Fibroblast of lung (primary cell): ENCODE measurements around the gene SNRNP35.
"Not testable (repeated sequence)": the region's sequence is repeated elsewhere in the genome, so short reads cannot be mapped to it uniquely, and the experiment has no call there.

Source experiments
- EZH2 ChIP-seq: IDR thresholded peaks from 2 replicates; pipeline ENCODE4 v1.5.1; 2012; ENCODE audit warnings: low read length, control low read depth, mild to moderate bottlenecking; ENCODE audit errors: missing control alignments
- TF ChIP-seq, protein P1 (sequence below), 2 donors: IDR thresholded peaks in 1 of 2; conservative IDR thresholded peaks in 1 of 2; 1 replicate in 1 of 2; 2 replicates in 1 of 2; pipeline ENCODE4 v1.5.1; 2011 to 2012; ENCODE audit warnings: low read length in 2 of 2, control low read depth in 1 of 2, inconsistent platforms in 1 of 2, low read depth in 1 of 2, mild to moderate bottlenecking in 1 of 2

- TF ChIP-seq, protein P1, sequence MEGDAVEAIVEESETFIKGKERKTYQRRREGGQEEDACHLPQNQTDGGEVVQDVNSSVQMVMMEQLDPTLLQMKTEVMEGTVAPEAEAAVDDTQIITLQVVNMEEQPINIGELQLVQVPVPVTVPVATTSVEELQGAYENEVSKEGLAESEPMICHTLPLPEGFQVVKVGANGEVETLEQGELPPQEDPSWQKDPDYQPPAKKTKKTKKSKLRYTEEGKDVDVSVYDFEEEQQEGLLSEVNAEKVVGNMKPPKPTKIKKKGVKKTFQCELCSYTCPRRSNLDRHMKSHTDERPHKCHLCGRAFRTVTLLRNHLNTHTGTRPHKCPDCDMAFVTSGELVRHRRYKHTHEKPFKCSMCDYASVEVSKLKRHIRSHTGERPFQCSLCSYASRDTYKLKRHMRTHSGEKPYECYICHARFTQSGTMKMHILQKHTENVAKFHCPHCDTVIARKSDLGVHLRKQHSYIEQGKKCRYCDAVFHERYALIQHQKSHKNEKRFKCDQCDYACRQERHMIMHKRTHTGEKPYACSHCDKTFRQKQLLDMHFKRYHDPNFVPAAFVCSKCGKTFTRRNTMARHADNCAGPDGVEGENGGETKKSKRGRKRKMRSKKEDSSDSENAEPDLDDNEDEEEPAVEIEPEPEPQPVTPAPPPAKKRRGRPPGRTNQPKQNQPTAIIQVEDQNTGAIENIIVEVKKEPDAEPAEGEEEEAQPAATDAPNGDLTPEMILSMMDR (conservative IDR thresholded peaks at IDR 0.05 in 1 of 2, IDR thresholded peaks at IDR 0.05 in 1 of 2; ENCODE audit: low read depth in 1 of 2, low read length in 2 of 2) = not testable (repeated sequence)
- not testable (repeated sequence) for TF ChIP-seq EZH2
These were observed 56.8 kb downstream of the SNRNP35 start for GRCh38 chr12:123514582-123515221.
